CD14-positive monocyte (primary cell): ENCODE results near the gene UNCX. TPM values are rescaled to one million over a fixed set of nuclear protein-coding genes. Genes with fewer than 3 reads are reported as not detected.

Source experiments
- DNase-seq, 3 donors: peaks; one replicate each; pipeline ENCODE4 v3.0.0-alpha.2; 2011 to 2022
- H2AFZ ChIP-seq: 2 replicates; pipeline ENCODE4 v1.6.0; 2012; ENCODE audit warnings: mild to moderate bottlenecking, low read depth, low read length, inconsistent platforms; ENCODE audit not compliant: insufficient read depth, poor library complexity, severe bottlenecking
- H3K27ac ChIP-seq, 2 donors: 1 replicate in 1 of 2; 2 replicates in 1 of 2; pipeline ENCODE4 v1.5.1; 2012 to 2013; ENCODE audit warnings: low read length in 2 of 2, control low read depth in 1 of 2, inconsistent platforms in 1 of 2, low read depth in 1 of 2, mild to moderate bottlenecking in 1 of 2
- H3K27me3 ChIP-seq, 2 donors: one replicate each; pipeline versions ENCODE4 v1.6.0 to v1.6.1; 2011 to 2013; ENCODE audit warnings: low read length in 2 of 2; ENCODE audit not compliant: control insufficient read depth in 2 of 2, insufficient read depth in 2 of 2
- H3K36me3 ChIP-seq, 2 donors: replicated peaks in 1 of 2; 1 replicate in 1 of 2; 2 replicates in 1 of 2; pipeline versions ENCODE4 v1.5.1 to v1.6.1; 2012 to 2013; ENCODE audit warnings: low read length in 2 of 2, control low read depth in 1 of 2, inconsistent platforms in 1 of 2, mild to moderate bottlenecking in 1 of 2; ENCODE audit not compliant: insufficient read depth in 2 of 2, control insufficient read depth in 1 of 2
- H3K4me1 ChIP-seq, 2 donors: 1 replicate in 1 of 2; 2 replicates in 1 of 2; pipeline versions ENCODE4 v1.5.1 to v1.6.1; 2012 to 2013; ENCODE audit warnings: low read length in 2 of 2, control low read depth in 1 of 2, inconsistent platforms in 1 of 2, mild to moderate bottlenecking in 1 of 2, moderate library complexity in 1 of 2; ENCODE audit not compliant: insufficient read depth in 2 of 2, control insufficient read depth in 1 of 2
- H3K4me2 ChIP-seq: replicated peaks from 2 replicates; pipeline ENCODE3; 2012; ENCODE audit warnings: low read length, moderate library complexity, mild to moderate bottlenecking; ENCODE audit not compliant: poor library complexity, severe bottlenecking; ENCODE audit errors: extremely low read depth
- H3K4me3 ChIP-seq, 3 experiments: fragments of 200-600 bp in 1 of 3; sonication (generic) in 1 of 3; replicated peaks in 1 of 3; 1 replicate in 2 of 3; 2 replicates in 1 of 3; pipeline ENCODE4 v1.5.1; 2011 to 2013; ENCODE audit warnings: low read length in 3 of 3, mild to moderate bottlenecking in 3 of 3, control low read depth in 2 of 3, low read depth in 2 of 3, inconsistent platforms in 1 of 3, moderate library complexity in 1 of 3
- H3K79me2 ChIP-seq: 2 replicates; pipeline ENCODE4 v1.6.0; 2012; ENCODE audit warnings: mild to moderate bottlenecking, control low read depth, inconsistent platforms, low read length, moderate library complexity; ENCODE audit not compliant: insufficient read depth
- H3K9ac ChIP-seq: 2 replicates; pipeline ENCODE4 v1.6.0; 2017; ENCODE audit warnings: low read length, mild to moderate bottlenecking; ENCODE audit not compliant: insufficient read depth, poor library complexity, severe bottlenecking
- H3K9me3 ChIP-seq, 2 donors: replicated peaks in 1 of 2; 1 replicate in 1 of 2; 2 replicates in 1 of 2; pipeline versions ENCODE4 v1.5.1 to v1.6.1; 2012 to 2013; ENCODE audit warnings: low read length in 2 of 2, control low read depth in 1 of 2; ENCODE audit not compliant: control insufficient read depth in 1 of 2, insufficient read depth in 1 of 2
- H4K20me1 ChIP-seq: 2 replicates; pipeline ENCODE4 v1.6.0; 2012; ENCODE audit warnings: mild to moderate bottlenecking, low read length, control low read depth, moderate library complexity; ENCODE audit not compliant: insufficient read depth
- H3K27ac Mint-ChIP-seq, 7 donors: one replicate each; pipeline ENCODE4 v1.8.0; 2020; ENCODE audit warnings: mild to moderate bottlenecking in 7 of 7, mixed read lengths in 7 of 7, moderate library complexity in 6 of 7, inconsistent platforms in 2 of 7
- H3K27me3 Mint-ChIP-seq, 3 donors: one replicate each; pipeline ENCODE4 v1.8.0; 2021 to 2022; ENCODE audit warnings: low read depth in 3 of 3, mild to moderate bottlenecking in 3 of 3, mixed read lengths in 3 of 3, moderate library complexity in 3 of 3, inconsistent platforms in 1 of 3
- H3K36me3 Mint-ChIP-seq, 2 donors: one replicate each; pipeline ENCODE4 v1.8.0; 2020; ENCODE audit warnings: mixed read lengths in 2 of 2, inconsistent platforms in 1 of 2, mild to moderate bottlenecking in 1 of 2
- H3K4me1 Mint-ChIP-seq: one replicate; pipeline ENCODE4 v1.8.0; 2020; ENCODE audit warnings: mild to moderate bottlenecking, mixed read lengths
- H3K4me3 Mint-ChIP-seq, 2 donors: one replicate each; pipeline ENCODE4 v1.8.0; 2020; ENCODE audit warnings: mild to moderate bottlenecking in 2 of 2, mixed read lengths in 2 of 2, moderate library complexity in 1 of 2
- H3K9me3 Mint-ChIP-seq, 7 donors: one replicate each; pipeline ENCODE4 v1.8.0; 2020 to 2022; ENCODE audit warnings: mixed read lengths in 7 of 7, mild to moderate bottlenecking in 6 of 7, moderate library complexity in 6 of 7, inconsistent platforms in 2 of 7
- CTCF ChIP-seq: fragments of 200-600 bp; IDR thresholded peaks from one replicate; pipeline ENCODE4 v1.8.0; 2022; ENCODE audit warnings: antibody characterized with exemption, mild to moderate bottlenecking
- WGBS: methylation state at CpG from one replicate; pipeline ENCODE4 v1.1.5; 2013; ENCODE audit warnings: missing lambda C conversion rate; ENCODE audit not compliant: insufficient coverage; 5-methylcytosine and 5-hydroxymethylcytosine counted together
- intact Hi-C, 2 donors: fragments of 100-400 bp; cut with micrococcal nuclease; formaldehyde crosslinking; loops; one replicate each; pipeline versions ENCODE4 v1.15.0 to v1.15.1; 2023
- polyA plus RNA-seq, 3 donors: library from polyadenylated mRNA; depleted of rRNA in 1 of 3; unstranded in 2 of 3; stranded (reverse) in 1 of 3; fragments of 300-500 nt in 2 of 3; fragments of >200 nt in 1 of 3; fragmentation: Illumina TruSeq in 2 of 3; gene quantifications; 1 replicate in 2 of 3; 2 replicates in 1 of 3; pipeline ENCODE4 v1.2.3, GENCODE V29; 2012 to 2021

Gene UNCX
- polyA plus RNA-seq, 3 donors: not detected

GRCh38 chr7:1275451-1276381 is 43.0 kb downstream of the UNCX start:
- H3K9me3 Mint-ChIP-seq: peaks cover 4 to 23% (median 10%) of the 10 kb centered on the region in 7 donors
- no peak overlapping the region for H3K4me3 Mint-ChIP-seq
- Histone ChIP-seq H3K4me3 (no peak overlapping the region), H3K9me3 (peaks cover 0 to 9% of the 10 kb centered on the region in 2 donors), H3K36me3 (no peaks in the 10 kb centered on the region), H3K4me2 (no peak overlapping the region), H3K27ac (no peak overlapping the region), H2AFZ (no peak overlapping the region), H3K27me3 (no peaks in the 10 kb centered on the region), H3K9ac (no peak overlapping the region), H3K79me2 (no peaks in the 10 kb centered on the region), H3K4me1 (no peaks in the 10 kb centered on the region), H4K20me1 (no peaks in the 10 kb centered on the region)
- 85% methylated on average over 56 of the region's 61 CpGs for WGBS
- intact Hi-C loops: no loop called here
- H3K27me3 Mint-ChIP-seq: peaks cover 8 to 11% (median 9%) of the 10 kb centered on the region in 3 donors
- H3K4me1 Mint-ChIP-seq: no peaks in the 10 kb centered on the region
- TF ChIP-seq CTCF: no peak
- no peaks in the 10 kb centered on the region for H3K36me3 Mint-ChIP-seq
- H3K27ac Mint-ChIP-seq: no peak overlapping the region
- no peak for DNase-seq

DNA sequence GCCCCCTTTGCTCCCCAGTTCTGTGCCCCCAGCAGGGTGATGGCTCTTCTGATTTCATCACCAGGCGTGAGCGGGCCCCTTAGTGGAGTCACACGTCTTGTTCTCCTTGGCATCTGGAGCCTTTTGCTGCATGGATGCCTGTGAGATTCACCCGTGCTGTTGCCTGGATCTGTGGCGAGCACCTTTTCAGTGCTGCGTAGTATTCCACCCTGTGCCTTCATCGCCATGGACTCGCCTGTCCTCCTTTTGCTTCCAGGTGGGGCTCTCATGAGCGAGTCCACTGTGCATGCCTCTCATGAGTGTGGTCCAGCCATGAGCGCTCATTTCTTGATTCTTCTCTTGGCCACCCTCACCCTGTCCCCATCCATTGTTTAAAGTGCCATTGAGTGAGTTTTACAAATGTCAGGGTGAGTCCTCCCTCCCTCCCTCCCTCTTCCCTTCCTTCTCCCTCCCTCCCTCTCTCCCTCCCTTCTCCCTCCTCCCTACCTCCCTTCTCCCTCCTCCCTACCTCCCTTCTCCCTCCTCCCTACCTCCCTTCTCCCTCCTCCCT is 44.0 kb downstream of the UNCX start:
- Histone ChIP-seq H2AFZ (no peak overlapping the region), H3K9me3 (peaks cover 0 to 12% of the 10 kb centered on the region in 2 donors), H4K20me1 (no peaks in the 10 kb centered on the region), H3K27ac (no peak overlapping the region), H3K4me2 (no peak overlapping the region), H3K36me3 (no peaks in the 10 kb centered on the region), H3K4me1 (no peaks in the 10 kb centered on the region), H3K27me3 (no peaks in the 10 kb centered on the region), H3K79me2 (no peaks in the 10 kb centered on the region), H3K9ac (no peak overlapping the region), H3K4me3 (no peak overlapping the region)
- 99% methylated on average over 10 of the region's 10 CpGs for WGBS
- Mint-ChIP-seq H3K4me1 (no peaks in the 10 kb centered on the region), H3K27ac (no peak overlapping the region), H3K27me3 (peaks cover 5 to 8% (median 5%) of the 10 kb centered on the region in 3 donors), H3K36me3 (no peaks in the 10 kb centered on the region), H3K4me3 (no peak overlapping the region), H3K9me3 (peaks cover 3 to 23% (median 10%) of the 10 kb centered on the region in 7 donors)
- no peak for TF ChIP-seq CTCF
- DNase-seq: no peak
- intact Hi-C loops: no loop called here
